Prostate gland (tissue), 2 donors: ENCODE data around the gene SRGAP2C.
"Not testable (repeated sequence)": the region's sequence is repeated elsewhere in the genome, so short reads cannot be mapped to it uniquely, and the experiment has no call there.

Source experiments
- CTCF ChIP-seq, 4 experiments: fragments of 200-600 bp in 2 of 4; fragments of 450-650 bp in 2 of 4; sonication (generic) in 2 of 4; IDR thresholded peaks; 1 replicate in 3 of 4; 2 replicates in 1 of 4; pipeline ENCODE4 v1.5.1; 2016 to 2019; ENCODE audit warnings: antibody characterized with exemption in 4 of 4, mild to moderate bottlenecking in 2 of 4, moderate library complexity in 2 of 4
- POLR2AphosphoS5 ChIP-seq: sonication (generic); formaldehyde crosslinking; IDR thresholded peaks from one replicate; pipeline ENCODE4 v1.6.1; 2017; ENCODE audit warnings: antibody characterized with exemption

DNA sequence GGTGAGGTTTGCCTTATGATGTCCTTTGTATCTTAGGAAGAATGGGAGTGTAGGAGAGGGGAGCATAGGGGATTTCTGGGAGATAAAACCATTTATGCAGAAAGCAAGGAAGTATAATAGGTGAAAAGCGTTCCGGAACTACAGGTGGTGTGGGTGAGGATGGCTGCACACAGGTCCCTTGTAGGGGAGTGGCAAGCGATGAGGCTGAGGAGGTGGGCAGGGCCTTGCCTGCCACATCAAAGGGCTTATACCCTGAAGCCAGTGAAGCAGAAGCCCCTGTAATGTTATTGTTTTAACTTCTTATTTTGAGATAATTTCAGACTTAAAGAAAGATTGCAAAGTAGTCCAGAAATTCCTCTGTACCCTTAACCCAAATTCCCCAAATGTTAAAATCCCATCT lies 159.6 kb downstream of the SRGAP2C start:
- not testable (repeated sequence) for TF ChIP-seq CTCF (IDR thresholded peaks at IDR 0.05); POLR2AphosphoS5
